Glutamatergic neuron (in vitro differentiated cells): ENCODE data around the gene TBC1D8. TPM values are rescaled to one million over a fixed set of nuclear protein-coding genes. Genes with fewer than 3 reads are reported as not detected.
A peak's percentile ranks its signal among the peaks of the same experiment; 100 is the strongest.

Experiments used
- DNase-seq: peaks from one replicate; pipeline ENCODE4 v3.0.0; 2022
- H3K27ac Mint-ChIP-seq: one replicate; pipeline ENCODE4 v1.8.0; 2020; ENCODE audit warnings: mild to moderate bottlenecking, mixed read lengths, inconsistent platforms; ENCODE audit not compliant: unreplicated experiment
- H3K27me3 Mint-ChIP-seq: one replicate; pipeline ENCODE4 v1.8.0; 2020; ENCODE audit warnings: mild to moderate bottlenecking, moderate library complexity, mixed read lengths, inconsistent platforms; ENCODE audit not compliant: unreplicated experiment
- H3K36me3 Mint-ChIP-seq: one replicate; pipeline ENCODE4 v1.8.0; 2020; ENCODE audit warnings: mild to moderate bottlenecking, mixed read lengths, inconsistent platforms; ENCODE audit not compliant: unreplicated experiment
- H3K4me1 Mint-ChIP-seq: one replicate; pipeline ENCODE4 v1.8.0; 2020; ENCODE audit warnings: mild to moderate bottlenecking, low read depth, mixed read lengths, inconsistent platforms; ENCODE audit not compliant: unreplicated experiment
- H3K4me3 Mint-ChIP-seq: one replicate; pipeline ENCODE4 v1.8.0; 2020; ENCODE audit warnings: mild to moderate bottlenecking, mixed read lengths, inconsistent platforms; ENCODE audit not compliant: unreplicated experiment
- H3K9me3 Mint-ChIP-seq: one replicate; pipeline ENCODE4 v1.8.0; 2020; ENCODE audit warnings: mild to moderate bottlenecking, moderate library complexity, mixed read lengths, inconsistent platforms; ENCODE audit not compliant: unreplicated experiment
- CTCF ChIP-seq: fragments of 200-600 bp; sonication (generic); IDR thresholded peaks from one replicate; pipeline ENCODE4 v1.5.0; 2021; ENCODE audit not compliant: partially characterized antibody, unreplicated experiment
- total RNA-seq: library from RNA; stranded (reverse); fragmentation: NEBNext Ultra II Directional; extraction: Animal tissue kit (Norgen Biotek cat#: 25700); gene quantifications from one replicate; pipeline ENCODE4 v1.2.1, GENCODE V29; 2021; ENCODE audit not compliant: unreplicated experiment

Gene TBC1D8
- total RNA-seq, 1 donor from 2014 or later: 14.6 TPM

- Mint-ChIP-seq H3K9me3 (peaks cover 1% of the 10 kb centered on the region), H3K4me1 (peaks cover 29% of the 10 kb centered on the region), H3K4me3 (peak overlapping the region; percentile 4), H3K36me3 (peaks cover 10% of the 10 kb centered on the region), H3K27ac (peak overlapping the region; percentile 48), H3K27me3 (peaks cover 4% of the 10 kb centered on the region)
- no peak for TF ChIP-seq CTCF
- DNase-seq: no peak
Observed at GRCh38 chr2:101106453-101107181, 44.6 kb downstream of the TBC1D8 start.

- peak overlapping the region; percentile 23 for H3K27ac Mint-ChIP-seq
Observed at GRCh38 chr2:101105654-101106053, 45.5 kb downstream of the TBC1D8 start.

GRCh38 chr2:101097638-101098037, 53.5 kb downstream of the TBC1D8 start:
- Mint-ChIP-seq H3K27me3 (no peaks in the 10 kb centered on the region), H3K4me3 (no peak overlapping the region), H3K27ac (no peak overlapping the region), H3K36me3 (peaks cover 30% of the 10 kb centered on the region), H3K9me3 (peaks cover 9% of the 10 kb centered on the region), H3K4me1 (no peaks in the 10 kb centered on the region)
- TF ChIP-seq CTCF: no peak
- DNase-seq: no peak

More at GRCh38 chr2:101105654-101106053, 45.5 kb downstream of the TBC1D8 start:
- no peak for DNase-seq
- TF ChIP-seq CTCF: no peak
- Mint-ChIP-seq H3K27me3 (peaks cover 4% of the 10 kb centered on the region), H3K4me1 (peaks cover 26% of the 10 kb centered on the region), H3K9me3 (peaks cover 4% of the 10 kb centered on the region), H3K4me3 (no peak overlapping the region), H3K36me3 (peaks cover 19% of the 10 kb centered on the region)

- H3K9me3 Mint-ChIP-seq: peaks cover 8% of the 10 kb centered on the region
Observed at GRCh38 chr2:101096619-101097142, 54.5 kb downstream of the TBC1D8 start.

More at GRCh38 chr2:101096619-101097142, 54.5 kb downstream of the TBC1D8 start:
- no peak for DNase-seq
- no peaks in the 10 kb centered on the region for H3K4me1 Mint-ChIP-seq
- H3K4me3 Mint-ChIP-seq: no peak overlapping the region
- no peaks in the 10 kb centered on the region for H3K27me3 Mint-ChIP-seq
- no peak overlapping the region for H3K27ac Mint-ChIP-seq
- no peak for TF ChIP-seq CTCF
- H3K36me3 Mint-ChIP-seq: peaks cover 25% of the 10 kb centered on the region
